Measurements from ENCODE around the gene PGF. TPM values are rescaled to one million over a fixed set of nuclear protein-coding genes. Genes with fewer than 3 reads are reported as not detected.
"Not testable (repeated sequence)": the region's sequence is repeated elsewhere in the genome, so short reads cannot be mapped to it uniquely, and the experiment has no call there.

Gene PGF
- total RNA-seq: 0.23 and 0.24 TPM in 2 replicates

DNA sequence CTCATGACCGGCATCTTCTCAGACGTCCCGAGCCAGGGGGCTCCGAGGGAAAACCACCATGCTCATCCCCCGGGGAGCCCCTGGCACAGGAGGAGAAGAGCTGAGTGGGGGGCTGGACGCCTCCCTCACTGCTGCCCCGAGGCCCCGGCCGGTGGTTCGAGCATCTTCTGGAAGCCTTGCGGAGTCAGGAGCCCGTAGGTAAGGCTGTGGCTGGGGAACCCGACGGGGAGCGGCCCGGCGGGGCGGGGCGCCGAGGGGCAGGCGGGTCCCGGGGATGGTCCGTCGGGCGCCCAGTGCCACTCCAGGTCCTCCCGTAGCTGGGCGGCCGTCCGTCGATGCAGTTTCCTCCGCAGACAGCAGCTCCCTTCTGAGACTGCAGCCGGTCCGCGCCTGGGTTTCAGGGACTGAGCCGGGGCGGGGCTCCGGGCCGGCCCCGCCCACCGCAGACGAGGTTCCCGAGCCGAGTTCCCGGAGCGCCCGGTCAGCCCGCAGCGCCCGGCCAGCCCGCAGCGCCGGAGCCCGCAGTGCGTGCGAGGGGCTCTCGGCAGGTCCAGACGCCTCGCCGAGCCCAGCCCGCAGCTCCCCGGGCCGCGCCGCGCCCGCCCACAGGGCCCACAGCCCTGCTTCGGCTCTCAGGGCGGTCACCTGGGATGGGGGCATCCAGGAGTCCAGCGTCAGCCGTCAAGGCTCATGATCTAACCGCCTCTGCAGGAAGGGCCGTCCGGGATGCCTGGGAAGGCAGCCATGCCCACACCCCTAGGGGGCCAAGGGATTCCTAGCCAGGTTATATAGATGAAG, at the start of gene PGF:
Gene PGF (minus strand): TSS at position 369 of the 798 bp plus-strand sequence. CDS start 355 bp downstream, at position 14.
- no peak within 1 kb of the TSS for H3K27ac Mint-ChIP-seq
- H3K4me1 Mint-ChIP-seq: no peaks in the 10 kb centered on the region
- H3K9me3 Mint-ChIP-seq: no peaks in the 10 kb centered on the region
- intact Hi-C loops (cut with micrococcal nuclease): no loop called here
- H3K27me3 Mint-ChIP-seq: peaks cover 12% of the 10 kb centered on the region
- H3K36me3 Mint-ChIP-seq (ENCODE audit: low read depth): no peaks in the 10 kb centered on the region
- DNase-seq: peak; percentile 82
- H3K4me3 Mint-ChIP-seq: peak within 1 kb of the TSS; percentile 59

DNA sequence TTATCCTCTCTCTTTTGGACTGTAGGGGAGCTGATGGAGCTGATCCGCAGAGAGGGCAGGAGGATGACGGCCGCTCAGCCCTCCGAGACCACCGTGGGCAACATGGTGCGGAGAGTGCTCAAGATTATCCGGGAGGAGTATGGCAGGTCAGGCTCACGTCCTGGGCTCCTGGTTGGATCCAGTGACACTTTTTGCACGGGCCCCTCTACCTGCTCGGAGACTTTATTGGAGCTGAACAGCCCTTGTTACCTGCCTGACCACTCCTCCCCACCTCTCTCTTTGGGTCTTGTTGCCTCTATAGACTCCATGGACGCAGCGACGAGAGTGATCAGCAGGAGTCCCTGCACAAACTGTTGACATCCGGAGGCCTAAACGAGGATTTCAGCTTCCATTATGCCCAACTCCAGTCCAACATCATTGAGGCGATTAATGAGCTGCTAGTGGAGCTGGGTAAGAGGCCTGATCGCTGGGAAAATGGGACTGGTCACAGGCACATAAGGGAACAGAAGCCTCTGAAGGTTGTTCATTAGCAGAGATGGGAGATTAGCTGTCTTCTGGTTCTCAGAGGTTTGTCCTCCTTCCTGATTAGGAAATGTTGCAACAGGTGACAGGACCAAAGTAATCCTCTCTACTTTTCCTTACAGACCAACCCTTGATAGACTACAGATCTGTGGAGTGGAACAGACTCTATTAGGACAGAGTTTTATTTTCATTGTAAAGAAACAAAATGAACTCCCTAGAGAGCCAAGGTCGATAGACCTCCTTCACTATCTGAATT, 48.0 kb upstream of the PGF start:
- intact Hi-C loops (cut with micrococcal nuclease): loop anchor here (2.0 to 5.0 kb wide), 3 partner anchors 61 to 173 kb away; partner anchors contain the start of genes TMED10 and ZC2HC1C
- peak; percentile 72 for DNase-seq

DNA sequence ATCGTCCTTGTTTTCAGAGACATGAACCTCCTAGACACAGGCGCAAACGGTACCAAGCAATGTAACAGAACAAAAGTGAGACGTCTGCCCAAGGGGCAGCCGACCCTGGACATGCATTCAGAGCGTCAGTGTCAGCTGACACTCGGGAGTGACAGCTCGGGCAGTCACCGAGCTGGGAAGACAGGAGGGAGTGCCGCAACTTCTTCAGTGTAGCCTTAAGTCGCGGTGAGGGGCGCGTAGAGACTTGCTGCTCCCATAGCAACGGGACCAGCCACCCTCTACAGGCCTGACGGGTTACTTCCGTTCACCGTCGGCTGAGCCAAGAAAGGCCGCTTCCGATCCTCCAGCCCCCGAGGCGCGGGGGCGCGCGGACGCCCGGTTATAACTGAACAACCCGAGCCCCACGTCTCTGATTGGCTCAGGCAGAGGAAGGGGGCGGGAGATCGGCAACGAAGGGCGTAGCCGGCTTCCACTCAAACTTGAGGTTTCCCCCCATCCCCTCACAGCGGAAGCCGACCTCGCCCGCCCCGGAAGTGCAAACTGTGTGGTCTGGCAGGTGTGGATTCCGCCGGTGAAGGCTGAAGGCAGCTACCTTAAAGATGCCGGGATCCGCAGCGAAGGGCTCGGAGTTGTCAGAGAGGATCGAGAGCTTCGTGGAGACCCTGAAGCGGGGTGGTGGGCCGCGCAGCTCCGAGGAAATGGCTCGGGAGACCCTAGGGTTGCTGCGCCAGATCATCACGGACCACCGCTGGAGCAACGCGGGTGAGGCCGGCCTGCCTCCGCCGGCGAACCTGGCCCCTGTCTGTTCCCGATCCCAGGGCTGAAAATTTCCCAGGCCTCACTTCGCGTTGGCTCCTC, 47.2 kb upstream of the PGF start, which contains the start of gene EIF2B2:
Gene EIF2B2 (plus strand): TSS at position 530 of the 858 bp plus-strand sequence. CDS start 70 bp downstream, at position 600.
- Mint-ChIP-seq H3K27ac (peak within 1 kb of the TSS; percentile 94), H3K36me3 (ENCODE audit: low read depth) (peaks cover 41% of the 10 kb centered on the region), H3K4me1 (peaks cover 35% of the 10 kb centered on the region), H3K4me3 (peak within 1 kb of the TSS; percentile 99), H3K9me3 (peaks cover 3% of the 10 kb centered on the region), H3K27me3 (peaks cover 8% of the 10 kb centered on the region)
- DNase-seq: peak; percentile 100
- intact Hi-C loops (cut with micrococcal nuclease): loop anchor here (1.0 to 5.0 kb wide), 6 partner anchors 9 to 292 kb away; partner anchors contain the start of genes RPS6KL1, TMED10 and ZC2HC1C

More for the DNA sequence above, 48.0 kb upstream of the PGF start:
- Mint-ChIP-seq H3K27me3 (peaks cover 8% of the 10 kb centered on the region), H3K9me3 (peaks cover 3% of the 10 kb centered on the region), H3K4me3 (peak overlapping the region; percentile 99), H3K36me3 (ENCODE audit: low read depth) (peaks cover 47% of the 10 kb centered on the region), H3K27ac (peak overlapping the region; percentile 94), H3K4me1 (peaks cover 35% of the 10 kb centered on the region)

DNA sequence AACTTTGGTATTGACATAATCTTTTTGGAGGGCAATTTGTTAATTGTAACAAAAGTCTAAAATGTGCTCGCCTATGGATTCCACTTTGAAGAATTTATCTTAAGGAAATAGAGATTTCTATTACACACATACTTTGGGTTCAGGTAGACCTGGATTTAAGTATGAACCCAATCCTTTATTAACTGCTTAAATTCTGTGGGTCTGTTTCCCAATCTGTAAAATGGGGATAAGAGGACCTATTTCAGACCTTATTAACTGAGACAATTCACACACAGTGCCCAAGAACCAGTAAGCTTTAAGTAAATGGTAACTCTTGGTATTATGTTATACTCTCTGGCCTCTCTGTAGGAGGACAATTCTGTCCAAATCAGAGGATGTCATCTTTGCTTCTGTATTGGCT, 46.5 kb upstream of the PGF start:
- Mint-ChIP-seq H3K4me3 (peak overlapping the region; percentile 99), H3K9me3 (peaks cover 3% of the 10 kb centered on the region), H3K27me3 (peaks cover 8% of the 10 kb centered on the region), H3K4me1 (peaks cover 34% of the 10 kb centered on the region), H3K36me3 (ENCODE audit: low read depth) (peaks cover 35% of the 10 kb centered on the region), H3K27ac (peak overlapping the region; percentile 94)
- DNase-seq: no peak
- intact Hi-C loops (cut with micrococcal nuclease): loop anchor here (1.0 to 5.0 kb wide), 6 partner anchors 9 to 292 kb away; partner anchors contain the start of genes RPS6KL1, TMED10 and ZC2HC1C

GRCh38 chr14:75001261-75001660, 45.9 kb upstream of the PGF start:
- Mint-ChIP-seq H3K27ac (no peak overlapping the region), H3K27me3 (peaks cover 8% of the 10 kb centered on the region), H3K4me1 (peaks cover 31% of the 10 kb centered on the region), H3K36me3 (ENCODE audit: low read depth) (peaks cover 28% of the 10 kb centered on the region), H3K4me3 (no peak overlapping the region), H3K9me3 (peaks cover 3% of the 10 kb centered on the region)
- intact Hi-C loops (cut with micrococcal nuclease): loop anchor here (5.0 kb wide), 1 partner anchor 59 kb away; no protein-coding TSS in a partner anchor
- DNase-seq: no peak

DNA sequence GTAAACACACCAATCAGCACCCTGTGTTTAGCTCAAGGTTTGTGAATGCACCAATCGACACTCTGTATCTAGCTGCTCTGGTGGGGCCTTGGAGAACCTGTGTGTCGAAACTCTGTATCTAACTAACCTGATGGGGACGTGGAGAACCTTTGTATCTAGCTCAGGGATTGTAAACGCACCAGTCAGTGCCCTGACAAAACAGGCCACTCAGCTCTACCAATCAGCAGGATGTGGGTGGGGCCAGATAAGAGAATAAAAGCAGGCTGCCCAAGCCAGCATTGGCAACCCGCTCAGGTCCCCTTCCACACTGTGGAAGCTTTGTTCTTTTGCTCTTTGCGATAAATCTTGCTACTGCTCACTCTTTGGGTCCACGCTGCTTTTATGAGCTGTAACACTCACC, 40.4 kb upstream of the PGF start:
- H3K4me3 Mint-ChIP-seq; H3K4me1 Mint-ChIP-seq; H3K27ac Mint-ChIP-seq; H3K27me3 Mint-ChIP-seq; DNase-seq; H3K9me3 Mint-ChIP-seq; H3K36me3 Mint-ChIP-seq (ENCODE audit: low read depth); intact Hi-C loops (cut with micrococcal nuclease): not testable (repeated sequence)

GRCh38 chr14:74994182-74994581, 38.8 kb upstream of the PGF start:
- H3K4me1 Mint-ChIP-seq; H3K36me3 Mint-ChIP-seq (ENCODE audit: low read depth); H3K27me3 Mint-ChIP-seq; intact Hi-C loops (cut with micrococcal nuclease); DNase-seq; H3K27ac Mint-ChIP-seq; H3K4me3 Mint-ChIP-seq; H3K9me3 Mint-ChIP-seq: not testable (repeated sequence)

DNA sequence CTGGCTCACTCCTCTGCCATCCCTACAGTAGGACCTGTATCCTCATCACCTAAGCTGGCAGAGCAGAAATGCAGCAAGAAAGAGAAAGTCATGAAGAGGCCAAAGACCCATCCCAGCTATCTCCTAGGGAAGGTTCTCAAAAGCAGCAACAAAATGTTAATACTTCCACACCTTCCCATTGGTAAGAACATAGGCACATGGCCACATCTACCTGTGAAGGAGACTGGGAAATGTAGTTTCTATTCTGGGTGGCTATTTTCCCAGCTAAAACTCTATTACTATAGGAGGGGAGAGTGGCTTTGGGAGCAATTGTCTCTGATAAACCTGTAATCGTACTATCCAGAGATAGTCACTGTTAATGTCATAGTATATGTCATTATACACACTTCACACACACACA, 33.6 kb upstream of the PGF start:
- Mint-ChIP-seq H3K4me1 (no peaks in the 10 kb centered on the region), H3K4me3 (no peak overlapping the region), H3K27ac (no peak overlapping the region), H3K27me3 (peaks cover 7% of the 10 kb centered on the region), H3K9me3 (no peaks in the 10 kb centered on the region), H3K36me3 (ENCODE audit: low read depth) (no peaks in the 10 kb centered on the region)
- no peak for DNase-seq
- intact Hi-C loops (cut with micrococcal nuclease): no loop called here

- no peak for DNase-seq
- H3K36me3 Mint-ChIP-seq (ENCODE audit: low read depth): no peaks in the 10 kb centered on the region
- H3K27me3 Mint-ChIP-seq: peaks cover 9% of the 10 kb centered on the region
- no peaks in the 10 kb centered on the region for H3K4me1 Mint-ChIP-seq
- intact Hi-C loops (cut with micrococcal nuclease): no loop called here
- H3K27ac Mint-ChIP-seq: no peak overlapping the region
- no peak overlapping the region for H3K4me3 Mint-ChIP-seq
- no peaks in the 10 kb centered on the region for H3K9me3 Mint-ChIP-seq
Observed at GRCh38 chr14:74988131-74988530, 32.7 kb upstream of the PGF start.

DNA sequence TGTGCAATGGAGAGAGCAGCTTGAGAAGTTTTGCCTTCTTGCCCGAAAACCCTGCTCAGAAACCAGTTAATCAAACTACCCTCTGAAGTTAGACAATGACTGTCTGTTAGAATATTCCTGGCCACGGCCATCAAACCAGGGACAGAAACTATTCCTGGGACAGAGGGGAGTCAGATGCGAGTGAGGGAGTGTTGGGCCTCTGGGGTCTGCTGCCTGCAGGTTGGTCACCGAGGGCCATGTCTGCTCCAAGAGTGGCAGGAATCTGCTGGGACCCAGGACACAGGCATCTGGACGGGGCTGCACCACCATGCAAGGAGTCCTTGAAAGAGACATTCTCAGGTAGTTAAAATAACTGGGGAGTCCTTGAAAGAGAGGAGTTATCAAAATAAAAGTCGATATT, 30.4 kb upstream of the PGF start:
- peaks cover 4% of the 10 kb centered on the region for H3K4me1 Mint-ChIP-seq
- no peak overlapping the region for H3K27ac Mint-ChIP-seq
- intact Hi-C loops (cut with micrococcal nuclease): no loop called here
- no peak for DNase-seq
- H3K36me3 Mint-ChIP-seq (ENCODE audit: low read depth): no peaks in the 10 kb centered on the region
- no peaks in the 10 kb centered on the region for H3K9me3 Mint-ChIP-seq
- H3K4me3 Mint-ChIP-seq: no peak overlapping the region
- peaks cover 9% of the 10 kb centered on the region for H3K27me3 Mint-ChIP-seq

GRCh38 chr14:74985028-74985310, 29.6 kb upstream of the PGF start:
- intact Hi-C loops (cut with micrococcal nuclease): no loop called here
- no peak overlapping the region for H3K4me3 Mint-ChIP-seq
- no peak for DNase-seq
- peaks cover 6% of the 10 kb centered on the region for H3K27me3 Mint-ChIP-seq
- no peak overlapping the region for H3K27ac Mint-ChIP-seq
- H3K9me3 Mint-ChIP-seq: no peaks in the 10 kb centered on the region
- peaks cover 4% of the 10 kb centered on the region for H3K4me1 Mint-ChIP-seq
- H3K36me3 Mint-ChIP-seq (ENCODE audit: low read depth): no peaks in the 10 kb centered on the region

DNA sequence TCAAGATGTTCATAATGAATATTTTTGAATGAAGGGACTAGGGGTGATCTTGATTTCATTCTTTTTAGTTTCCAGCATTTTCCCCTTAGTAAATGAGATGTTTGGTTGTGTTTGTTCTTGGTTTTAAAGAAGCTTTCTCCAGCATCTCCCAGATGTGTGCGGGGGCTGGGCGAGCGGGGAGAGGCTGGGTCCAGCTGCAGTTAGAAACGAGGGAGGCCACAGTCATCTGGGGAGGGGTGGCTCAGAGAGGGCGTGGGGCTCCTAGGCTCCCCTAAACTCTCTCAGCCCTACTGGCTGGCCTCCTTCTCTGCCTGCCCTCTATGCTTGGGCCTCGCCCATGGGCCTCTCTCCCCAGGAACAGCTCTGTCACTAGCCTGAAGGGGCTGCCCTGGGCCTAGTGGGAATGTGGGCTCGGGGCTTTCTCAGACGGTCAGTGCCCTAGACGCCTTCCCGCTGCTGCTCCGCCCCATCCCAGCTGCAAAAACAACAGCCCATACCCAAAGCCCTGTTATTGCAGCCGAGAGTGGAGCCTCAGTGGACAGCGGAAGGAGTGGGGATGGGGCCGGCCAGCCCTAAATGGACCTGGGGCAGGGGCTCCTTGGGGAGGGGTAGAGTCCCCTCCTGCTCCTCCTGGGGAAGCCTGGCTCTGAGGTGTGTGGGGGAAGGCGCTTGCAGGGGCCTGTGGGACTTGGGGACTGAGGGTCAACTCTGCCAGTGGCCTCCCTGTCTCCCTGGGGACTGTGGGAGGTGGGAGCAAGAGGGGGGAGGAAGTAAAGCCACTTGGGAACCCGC, 29.0 kb upstream of the PGF start:
- Mint-ChIP-seq H3K27ac (no peak overlapping the region), H3K4me3 (no peak overlapping the region)
- intact Hi-C loops (cut with micrococcal nuclease): no loop called here

GRCh38 chr14:74983343-74983742, 27.9 kb upstream of the PGF start:
- H3K27ac Mint-ChIP-seq: no peak overlapping the region
- no peaks in the 10 kb centered on the region for H3K9me3 Mint-ChIP-seq
- H3K36me3 Mint-ChIP-seq (ENCODE audit: low read depth): no peaks in the 10 kb centered on the region
- intact Hi-C loops (cut with micrococcal nuclease): no loop called here
- DNase-seq: no peak
- no peak overlapping the region for H3K4me3 Mint-ChIP-seq
- H3K4me1 Mint-ChIP-seq: peaks cover 4% of the 10 kb centered on the region
- H3K27me3 Mint-ChIP-seq: peaks cover 6% of the 10 kb centered on the region

More for the DNA sequence above, 29.0 kb upstream of the PGF start:
- H3K9me3 Mint-ChIP-seq: no peaks in the 10 kb centered on the region
- no peak for DNase-seq
- H3K36me3 Mint-ChIP-seq (ENCODE audit: low read depth): no peaks in the 10 kb centered on the region
- H3K4me1 Mint-ChIP-seq: peaks cover 4% of the 10 kb centered on the region
- peaks cover 6% of the 10 kb centered on the region for H3K27me3 Mint-ChIP-seq
